H9 (cell line): ENCODE data around the gene CLECL1. TPM values are rescaled to one million over a fixed set of nuclear protein-coding genes. Genes with fewer than 3 reads are reported as not detected.

Experiments
- DNase-seq: peaks from one replicate; pipeline ENCODE4 v3.0.0-alpha.2; 2017
- H2AFZ ChIP-seq: one replicate; pipeline ENCODE4 v1.6.1; 2013; ENCODE audit warnings: mild to moderate bottlenecking, low read length, control low read depth, moderate library complexity
- H2AK5ac ChIP-seq: 2 replicates; pipeline ENCODE4 v1.6.1; 2013; ENCODE audit warnings: low read length, control low read depth, mixed read lengths; ENCODE audit not compliant: insufficient read length
- H2BK120ac ChIP-seq: one replicate; pipeline ENCODE4 v1.6.1; 2013; ENCODE audit warnings: low read depth, mild to moderate bottlenecking, low read length, control low read depth, inconsistent platforms; ENCODE audit not compliant: poor library complexity, severe bottlenecking
- H2BK12ac ChIP-seq: 2 replicates; pipeline ENCODE4 v1.6.1; 2013; ENCODE audit warnings: low read length, control low read depth, mixed read lengths, low read depth; ENCODE audit not compliant: insufficient read length
- H2BK15ac ChIP-seq: 2 replicates; pipeline ENCODE4 v1.6.1; 2013; ENCODE audit warnings: low read depth, low read length, control low read depth
- H2BK20ac ChIP-seq: one replicate; pipeline ENCODE4 v1.6.1; 2013; ENCODE audit warnings: low read depth, mild to moderate bottlenecking, low read length, control low read depth, inconsistent platforms; ENCODE audit not compliant: poor library complexity, severe bottlenecking
- H2BK5ac ChIP-seq: 2 replicates; pipeline ENCODE4 v1.6.1; 2013; ENCODE audit warnings: low read length, control low read depth, mixed read lengths; ENCODE audit not compliant: insufficient read length
- H3K14ac ChIP-seq: 2 replicates; pipeline ENCODE4 v1.6.1; 2013; ENCODE audit warnings: low read length, control low read depth; ENCODE audit not compliant: insufficient read depth
- H3K18ac ChIP-seq: 2 replicates; pipeline ENCODE4 v1.6.1; 2013; ENCODE audit warnings: low read depth, mild to moderate bottlenecking, mixed read lengths, low read length, control low read depth; ENCODE audit not compliant: insufficient read length
- H3K23ac ChIP-seq: 2 replicates; pipeline ENCODE4 v1.6.1; 2013; ENCODE audit warnings: low read length, control low read depth, mixed read lengths, low read depth; ENCODE audit not compliant: insufficient read length
- H3K23me2 ChIP-seq: 2 replicates; pipeline ENCODE4 v1.6.1; 2013; ENCODE audit warnings: low read depth, mild to moderate bottlenecking, mixed read lengths, low read length, control low read depth; ENCODE audit not compliant: insufficient read length, poor library complexity, severe bottlenecking
- H3K27ac ChIP-seq: 2 replicates; pipeline ENCODE4 v1.5.1; 2013; ENCODE audit warnings: low read length, control low read depth, mixed read lengths, low read depth; ENCODE audit not compliant: insufficient read length
- H3K27me3 ChIP-seq: 2 replicates; pipeline ENCODE4 v1.6.1; 2013; ENCODE audit warnings: low read length, control low read depth, inconsistent platforms; ENCODE audit not compliant: insufficient read depth
- H3K4ac ChIP-seq: 2 replicates; pipeline ENCODE4 v1.6.1; 2013; ENCODE audit warnings: low read depth, mild to moderate bottlenecking, control low read depth, inconsistent platforms, low read length, moderate library complexity
- H3K4me1 ChIP-seq: 2 replicates; pipeline ENCODE4 v1.6.1; 2013; ENCODE audit warnings: low read length, control low read depth, inconsistent platforms; ENCODE audit not compliant: insufficient read depth
- H3K4me2 ChIP-seq: 2 replicates; pipeline ENCODE4 v1.6.1; 2013; ENCODE audit warnings: low read length, control low read depth, mixed read lengths; ENCODE audit not compliant: insufficient read length, insufficient read depth
- H3K56ac ChIP-seq: 2 replicates; pipeline ENCODE4 v1.6.1; 2013; ENCODE audit warnings: low read depth, mild to moderate bottlenecking, mixed read lengths, low read length, control low read depth; ENCODE audit not compliant: insufficient read length
- H3K79me1 ChIP-seq: 2 replicates; pipeline ENCODE4 v1.6.1; 2013; ENCODE audit warnings: low read depth, mild to moderate bottlenecking, moderate library complexity, low read length, control low read depth, inconsistent platforms; ENCODE audit not compliant: insufficient read depth, poor library complexity, severe bottlenecking
- H3K79me2 ChIP-seq: 2 replicates; pipeline ENCODE4 v1.6.1; 2013; ENCODE audit warnings: low read length, control low read depth, inconsistent platforms; ENCODE audit not compliant: insufficient read depth
- H3K9ac ChIP-seq: 2 replicates; pipeline ENCODE4 v1.6.1; 2013; ENCODE audit warnings: low read length, control low read depth, mixed read lengths; ENCODE audit not compliant: insufficient read length; ENCODE audit errors: extremely low read depth
- H3K9me3 ChIP-seq: one replicate; pipeline ENCODE4 v1.6.1; 2013; ENCODE audit warnings: low read depth, low read length, inconsistent platforms; ENCODE audit not compliant: control insufficient read depth
- H3T11ph ChIP-seq: one replicate; pipeline ENCODE4 v1.6.1; 2013; ENCODE audit warnings: mild to moderate bottlenecking, low read length, control low read depth, inconsistent platforms
- H4K20me1 ChIP-seq: one replicate; pipeline ENCODE4 v1.6.1; 2013; ENCODE audit not compliant: control insufficient read depth, insufficient read length, insufficient read depth
- H4K5ac ChIP-seq: 2 replicates; pipeline ENCODE4 v1.6.1; 2013; ENCODE audit warnings: low read depth, mild to moderate bottlenecking, mixed read lengths, low read length, control low read depth; ENCODE audit not compliant: insufficient read length
- H4K8ac ChIP-seq: replicated peaks from 2 replicates; pipeline ENCODE4 v1.6.1; 2013; ENCODE audit warnings: low read length, control low read depth, mixed read lengths, low read depth; ENCODE audit not compliant: insufficient read length
- H4K91ac ChIP-seq: 2 replicates; pipeline ENCODE4 v1.6.1; 2013; ENCODE audit warnings: low read depth, mild to moderate bottlenecking, moderate library complexity, mixed read lengths, low read length, control low read depth; ENCODE audit not compliant: insufficient read length
- H3K27ac Mint-ChIP-seq, 3 experiments: 2 replicates in 2 of 3; 3 replicates in 1 of 3; pipeline ENCODE4 v1.8.0; 2020 to 2021; ENCODE audit warnings: mixed read lengths in 3 of 3, mild to moderate bottlenecking in 1 of 3, moderate library complexity in 1 of 3
- H3K27me3 Mint-ChIP-seq: 2 replicates; pipeline ENCODE4 v1.8.0; 2021; ENCODE audit warnings: low read depth, mild to moderate bottlenecking, moderate library complexity, mixed read lengths
- H3K36me3 Mint-ChIP-seq, 3 experiments: 2 replicates in 2 of 3; 3 replicates in 1 of 3; pipeline ENCODE4 v1.8.0; 2020 to 2021; ENCODE audit warnings: low read depth in 3 of 3, mixed read lengths in 3 of 3; ENCODE audit not compliant: insufficient read depth in 1 of 3
- H3K4me1 Mint-ChIP-seq, 2 experiments: 2 replicates each; pipeline ENCODE4 v1.8.0; 2020; ENCODE audit warnings: mixed read lengths in 2 of 2
- H3K4me3 Mint-ChIP-seq, 2 experiments: 2 replicates in 1 of 2; 3 replicates in 1 of 2; pipeline ENCODE4 v1.8.0; 2020 to 2021; ENCODE audit warnings: mild to moderate bottlenecking in 2 of 2, mixed read lengths in 2 of 2, moderate library complexity in 1 of 2
- H3K9me3 Mint-ChIP-seq, 2 experiments: 2 replicates in 1 of 2; 3 replicates in 1 of 2; pipeline ENCODE4 v1.8.0; 2020; ENCODE audit warnings: mild to moderate bottlenecking in 2 of 2, mixed read lengths in 2 of 2, moderate library complexity in 1 of 2
- WGBS: extraction: QIAGEN DNeasy Blood & Tissue Kit; methylation state at CpG from one replicate; pipeline ENCODE4 v1.1.7; 2013; ENCODE audit warnings: missing lambda C conversion rate, low lambda C conversion rate, mixed read lengths; ENCODE audit not compliant: insufficient read length; ENCODE audit errors: extremely low coverage; 5-methylcytosine and 5-hydroxymethylcytosine counted together
- total RNA-seq: library from RNA; stranded (reverse); gene quantifications from 2 replicates; pipeline ENCODE4 v1.2.1, GENCODE V29; 2021
- TF ChIP-seq, protein P1 (sequence below): fragments of 200-600 bp; sonication (generic); conservative IDR thresholded peaks from 3 replicates; pipeline ENCODE4 v1.8.0; 2021; ENCODE audit warnings: antibody characterized with exemption, mild to moderate bottlenecking

Gene CLECL1
- total RNA-seq, 1 experiment from 2014 or later = not detected

DNA sequence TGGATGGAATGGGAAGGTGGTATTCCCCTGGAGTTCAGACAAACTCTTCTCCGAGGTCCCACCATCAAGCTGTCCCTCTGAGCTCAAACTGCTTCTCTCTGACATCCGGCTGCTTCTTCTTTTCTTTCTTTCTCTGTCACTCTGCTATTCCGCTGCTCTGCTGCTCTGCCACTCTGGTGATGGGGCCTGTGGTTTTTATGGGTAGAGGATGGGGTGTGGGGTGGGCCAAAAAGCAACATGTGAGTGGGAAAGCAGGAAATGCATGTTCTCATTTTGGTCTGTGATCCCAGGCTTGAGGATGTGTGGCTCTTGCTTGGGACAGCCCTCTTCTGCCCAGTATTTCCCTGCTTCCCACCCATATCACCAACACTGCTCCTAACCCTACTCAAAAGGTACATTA is 30.6 kb downstream of the CLECL1 start:
- Histone ChIP-seq H2AFZ (no peak overlapping the region), H2BK20ac (no peak overlapping the region), H2AK5ac (no peak overlapping the region), H4K91ac (no peak overlapping the region), H3K9me3 (no peaks in the 10 kb centered on the region), H3K27me3 (no peaks in the 10 kb centered on the region), H3K79me2 (no peaks in the 10 kb centered on the region), H2BK12ac (no peak overlapping the region), H3K4me2 (no peak overlapping the region), H3K4me1 (no peaks in the 10 kb centered on the region), H4K8ac (no peak overlapping the region), H2BK5ac (no peak overlapping the region), H3K23me2 (no peaks in the 10 kb centered on the region), H3K27ac (no peak overlapping the region), H3K9ac (no peak overlapping the region), H4K5ac (no peak overlapping the region), H3K56ac (no peak overlapping the region), H3K79me1 (no peaks in the 10 kb centered on the region), H2BK120ac (no peak overlapping the region), H3K14ac (no peak overlapping the region), H3K4ac (no peak overlapping the region), H4K20me1 (no peaks in the 10 kb centered on the region), H2BK15ac (no peak overlapping the region), H3K23ac (no peak overlapping the region), H3T11ph (no peak overlapping the region), H3K18ac (no peak overlapping the region)
- peaks cover 5% of the 10 kb centered on the region for H3K27me3 Mint-ChIP-seq
- WGBS = no CpG with 5 or more reads among the region's 3 CpGs
- peaks cover 0 to 15% (median 15%) of the 10 kb centered on the region in 3 experiments; a peak in 4 of 7 replicates for H3K36me3 Mint-ChIP-seq
- TF ChIP-seq, protein P1, sequence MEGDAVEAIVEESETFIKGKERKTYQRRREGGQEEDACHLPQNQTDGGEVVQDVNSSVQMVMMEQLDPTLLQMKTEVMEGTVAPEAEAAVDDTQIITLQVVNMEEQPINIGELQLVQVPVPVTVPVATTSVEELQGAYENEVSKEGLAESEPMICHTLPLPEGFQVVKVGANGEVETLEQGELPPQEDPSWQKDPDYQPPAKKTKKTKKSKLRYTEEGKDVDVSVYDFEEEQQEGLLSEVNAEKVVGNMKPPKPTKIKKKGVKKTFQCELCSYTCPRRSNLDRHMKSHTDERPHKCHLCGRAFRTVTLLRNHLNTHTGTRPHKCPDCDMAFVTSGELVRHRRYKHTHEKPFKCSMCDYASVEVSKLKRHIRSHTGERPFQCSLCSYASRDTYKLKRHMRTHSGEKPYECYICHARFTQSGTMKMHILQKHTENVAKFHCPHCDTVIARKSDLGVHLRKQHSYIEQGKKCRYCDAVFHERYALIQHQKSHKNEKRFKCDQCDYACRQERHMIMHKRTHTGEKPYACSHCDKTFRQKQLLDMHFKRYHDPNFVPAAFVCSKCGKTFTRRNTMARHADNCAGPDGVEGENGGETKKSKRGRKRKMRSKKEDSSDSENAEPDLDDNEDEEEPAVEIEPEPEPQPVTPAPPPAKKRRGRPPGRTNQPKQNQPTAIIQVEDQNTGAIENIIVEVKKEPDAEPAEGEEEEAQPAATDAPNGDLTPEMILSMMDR = no peak
- H3K4me1 Mint-ChIP-seq = peaks cover 0 to 4% of the 10 kb centered on the region in 2 experiments; a peak in 1 of 4 replicates
- H3K27ac Mint-ChIP-seq = no peak overlapping the region
- no peak overlapping the region for H3K4me3 Mint-ChIP-seq
- no peak for DNase-seq
- H3K9me3 Mint-ChIP-seq = peaks cover 39 to 42% of the 10 kb centered on the region in 2 experiments
